ENCODE data around the gene MGLL. TPM values are rescaled to one million over a fixed set of nuclear protein-coding genes. Genes with fewer than 3 reads are reported as not detected.

Gene MGLL
- total and polyA plus RNA-seq, 7 donors: 24.7 to 220 (median 46.8) TPM

GRCh38 chr3:127817406-127817841 is 4.9 kb downstream of the MGLL start:
- WGBS, 2 donors: 28 to 61% methylated on average over 5 of the region's 5 CpGs
- no peaks in the 10 kb centered on the region for H3K9me3 ChIP-seq
- H3K4me3 ChIP-seq: no peak overlapping the region
- intact Hi-C loops (cut with DNase I): no loop called here
- H3K4me1 ChIP-seq: peaks cover 0 to 62% (median 38%) of the 10 kb centered on the region in 4 donors
- TF ChIP-seq POLR2AphosphoS5 (IDR thresholded peaks at IDR 0.05) (peak in 1 of 4 donors; percentile 48), POLR2A (IDR thresholded peaks at IDR 0.05) (no peak)
- peaks cover 4 to 35% (median 12%) of the 10 kb centered on the region in 4 donors for H3K36me3 ChIP-seq
- H3K27ac ChIP-seq: peak overlapping the region; percentile 6 to 69 (median 52)
- DNase-seq: no peak
- no peaks in the 10 kb centered on the region for H3K27me3 ChIP-seq

GRCh38 chr3:127816783-127817405 is 5.4 kb downstream of the MGLL start:
- Histone ChIP-seq H3K4me1 (peaks cover 0 to 60% (median 34%) of the 10 kb centered on the region in 4 donors), H3K27me3 (no peaks in the 10 kb centered on the region), H3K27ac (peak overlapping the region; percentile 6 to 69 (median 45)), H3K36me3 (peaks cover 7 to 40% (median 12%) of the 10 kb centered on the region in 4 donors), H3K4me3 (no peak overlapping the region), H3K9me3 (no peaks in the 10 kb centered on the region)
- 23 to 73% methylated on average over 11 of the region's 11 CpGs for WGBS, 2 donors
- no peak for DNase-seq
- intact Hi-C loops (cut with DNase I): no loop called here
- no peak for TF ChIP-seq CTCF (IDR thresholded peaks at IDR 0.05)
- TF ChIP-seq POLR2AphosphoS5 (IDR thresholded peaks at IDR 0.05): no peak
- TF ChIP-seq EP300 (IDR thresholded peaks at IDR 0.05): no peak
- no peak for TF ChIP-seq POLR2A (IDR thresholded peaks at IDR 0.05)

DNA sequence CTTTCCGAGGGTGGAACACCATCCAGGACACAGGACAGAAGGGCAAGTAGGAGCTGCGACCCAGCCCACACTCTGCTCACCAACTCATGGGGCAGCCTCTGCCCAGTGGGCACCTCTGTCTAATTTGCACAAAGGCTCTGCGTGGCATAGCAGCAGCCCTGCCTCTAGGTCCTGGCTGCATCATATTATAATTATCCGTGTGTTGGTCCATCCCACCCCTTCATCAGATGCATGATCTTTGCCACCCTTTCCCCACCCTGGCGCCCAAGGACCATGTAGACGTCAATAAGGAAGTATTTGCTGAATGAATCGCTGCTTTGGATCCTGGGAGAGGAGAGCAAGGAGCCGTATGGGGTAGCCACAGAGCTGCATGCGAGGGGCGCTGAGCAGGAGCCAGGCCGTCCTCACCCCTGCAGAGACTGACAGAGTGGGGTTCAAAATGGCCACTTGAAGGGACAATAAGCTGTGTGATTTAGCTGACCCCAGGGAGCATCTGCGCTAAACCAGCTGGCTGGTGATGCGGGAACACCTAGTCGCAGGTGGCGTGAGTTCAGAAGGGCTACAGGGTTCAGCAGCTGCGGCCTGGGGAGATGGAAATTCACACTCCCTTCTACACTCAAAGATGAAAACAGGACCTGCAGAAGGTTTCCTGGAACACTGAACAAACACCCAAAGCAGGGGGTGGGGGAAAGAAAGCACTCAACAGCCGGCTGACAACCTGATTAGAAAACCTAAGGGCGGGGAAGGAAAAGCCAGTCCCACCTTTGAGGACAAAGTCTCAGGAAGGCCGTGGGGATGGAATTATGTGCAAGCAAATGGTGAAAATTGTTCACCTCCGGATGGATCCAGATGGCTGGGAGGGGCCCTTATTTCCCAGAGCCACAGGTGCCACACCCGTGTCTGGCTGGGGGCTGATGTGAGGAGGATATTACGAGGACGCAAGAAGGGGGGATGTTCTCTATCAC is 6.4 kb downstream of the MGLL start:
- peak overlapping the region in 3 of 4 donors; percentile 6 to 69 (median 33) for H3K27ac ChIP-seq
- TF ChIP-seq CTCF (IDR thresholded peaks at IDR 0.05) (no peak), POLR2AphosphoS5 (IDR thresholded peaks at IDR 0.05) (no peak), POLR2A (IDR thresholded peaks at IDR 0.05) (no peak), EP300 (IDR thresholded peaks at IDR 0.05) (no peak)
- peaks cover 0 to 50% (median 24%) of the 10 kb centered on the region in 4 donors for H3K4me1 ChIP-seq
- no peaks in the 10 kb centered on the region for H3K9me3 ChIP-seq
- H3K4me3 ChIP-seq: no peak overlapping the region
- DNase-seq: no peak
- 23 to 75% methylated on average over 23 of the region's 23 CpGs for WGBS, 2 donors
- H3K27me3 ChIP-seq: no peaks in the 10 kb centered on the region
- intact Hi-C loops (cut with DNase I): no loop called here
- peaks cover 7 to 50% (median 12%) of the 10 kb centered on the region in 4 donors for H3K36me3 ChIP-seq

DNA sequence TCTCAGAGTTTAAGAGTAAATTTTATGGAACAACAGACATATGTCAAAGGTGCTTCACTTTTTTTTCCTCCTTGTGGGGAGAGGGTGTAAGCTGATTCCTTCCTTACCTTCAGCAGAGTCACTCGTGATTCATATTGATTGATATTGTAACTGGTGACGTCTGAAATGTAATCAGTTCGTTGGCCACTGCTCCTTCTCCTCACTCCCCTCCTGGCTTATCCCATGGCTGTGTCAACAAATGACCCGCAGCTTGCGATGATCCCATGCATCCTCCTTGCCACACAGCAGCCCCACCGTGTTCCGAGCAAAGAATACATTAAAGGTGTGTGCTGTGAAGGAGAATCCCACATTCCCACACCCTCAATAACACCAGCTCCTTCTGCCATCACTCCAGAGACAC is 7.3 kb downstream of the MGLL start:
- Histone ChIP-seq H3K27me3 (no peaks in the 10 kb centered on the region), H3K9me3 (no peaks in the 10 kb centered on the region), H3K36me3 (peaks cover 7 to 56% (median 12%) of the 10 kb centered on the region in 4 donors), H3K4me3 (no peak overlapping the region), H3K27ac (peak overlapping the region in 2 of 4 donors; percentile 1 to 18), H3K4me1 (peaks cover 0 to 44% (median 16%) of the 10 kb centered on the region in 4 donors)
- intact Hi-C loops (cut with DNase I): no loop called here
- 84 to 87% methylated on average over 7 of the region's 7 CpGs for WGBS, 2 donors
- no peak for DNase-seq
- TF ChIP-seq CTCF (IDR thresholded peaks at IDR 0.05) (no peak), POLR2AphosphoS5 (IDR thresholded peaks at IDR 0.05) (no peak), EP300 (IDR thresholded peaks at IDR 0.05) (no peak), POLR2A (IDR thresholded peaks at IDR 0.05) (no peak)

DNA sequence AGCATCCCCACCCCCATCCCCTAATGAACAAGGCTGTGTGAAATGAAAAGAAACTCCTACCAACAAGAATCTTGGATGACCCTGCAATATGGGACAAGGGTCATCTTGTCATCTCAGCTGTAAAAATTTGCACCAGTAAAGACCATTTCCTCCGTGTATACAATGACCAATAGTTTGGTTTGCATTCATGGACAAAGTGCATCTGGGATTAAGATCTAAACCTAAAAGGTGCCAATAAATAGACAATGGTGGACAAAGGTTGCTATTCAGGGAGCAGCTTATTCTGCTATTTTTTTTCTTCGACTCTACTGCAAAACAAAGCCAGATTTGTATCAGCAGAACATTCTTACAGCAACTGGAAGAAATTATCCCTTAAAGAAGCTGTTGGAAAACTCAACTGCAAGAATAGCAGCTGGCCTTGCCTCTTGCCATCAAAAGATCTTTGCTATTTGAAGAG is 8.0 kb downstream of the MGLL start:
- no peaks in the 10 kb centered on the region for H3K9me3 ChIP-seq
- H3K27ac ChIP-seq: peak overlapping the region in 2 of 4 donors; percentile 1 to 18
- no peaks in the 10 kb centered on the region for H3K27me3 ChIP-seq
- H3K36me3 ChIP-seq: peaks cover 7 to 63% (median 12%) of the 10 kb centered on the region in 4 donors
- 8 to 42% methylated on average over 2 of the region's 2 CpGs for WGBS, 2 donors
- no peak for DNase-seq
- TF ChIP-seq POLR2A (IDR thresholded peaks at IDR 0.05): no peak
- no peak for TF ChIP-seq POLR2AphosphoS5 (IDR thresholded peaks at IDR 0.05)
- TF ChIP-seq CTCF (IDR thresholded peaks at IDR 0.05): no peak
- no peak for TF ChIP-seq EP300 (IDR thresholded peaks at IDR 0.05)
- no peak overlapping the region for H3K4me3 ChIP-seq
- intact Hi-C loops (cut with DNase I): no loop called here
- peaks cover 0 to 40% (median 10%) of the 10 kb centered on the region in 4 donors for H3K4me1 ChIP-seq
